ENCODE measurements around the gene SLC25A19.

DNA sequence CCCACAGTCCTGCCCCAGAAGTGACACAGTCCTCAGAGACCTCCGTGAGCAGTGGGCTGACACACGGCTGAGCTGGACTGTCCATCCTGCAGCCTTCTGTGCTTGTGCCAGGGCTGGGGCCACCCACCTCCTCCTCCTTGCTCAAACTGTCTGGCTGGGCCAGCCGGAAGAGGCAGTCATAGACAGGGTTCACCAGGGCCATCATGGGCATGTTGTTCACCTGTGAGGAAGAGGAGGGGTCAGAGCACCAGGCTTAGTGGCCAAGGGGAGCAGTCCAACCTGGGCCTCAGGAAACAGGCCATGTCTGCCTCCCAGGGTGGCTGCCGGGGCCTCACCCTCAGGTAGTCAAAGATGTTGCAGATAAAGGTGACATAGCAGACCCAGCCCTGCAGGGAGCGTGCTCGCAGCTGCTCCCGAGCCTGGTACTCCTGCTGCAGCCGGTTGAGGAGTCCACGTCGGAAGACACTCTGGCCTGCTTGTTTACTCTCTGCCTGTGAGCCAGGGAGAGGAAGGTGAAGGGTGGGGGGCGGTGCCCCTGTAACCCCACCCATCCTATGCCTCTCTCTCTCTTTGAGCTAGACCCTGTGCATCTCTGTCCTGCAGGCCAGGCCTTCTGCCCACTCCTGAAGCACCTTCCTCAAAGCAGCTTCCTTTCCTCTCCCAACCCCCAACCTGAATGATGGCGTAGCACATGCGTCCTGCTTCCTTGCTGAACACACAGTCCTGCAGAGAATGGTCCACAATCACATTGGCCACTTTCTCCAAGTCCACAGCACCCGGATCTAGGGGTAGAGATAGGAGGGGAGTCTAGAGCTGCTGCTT is 21.6 kb downstream of the SLC25A19 start:
- TF ChIP-seq, protein P1, sequence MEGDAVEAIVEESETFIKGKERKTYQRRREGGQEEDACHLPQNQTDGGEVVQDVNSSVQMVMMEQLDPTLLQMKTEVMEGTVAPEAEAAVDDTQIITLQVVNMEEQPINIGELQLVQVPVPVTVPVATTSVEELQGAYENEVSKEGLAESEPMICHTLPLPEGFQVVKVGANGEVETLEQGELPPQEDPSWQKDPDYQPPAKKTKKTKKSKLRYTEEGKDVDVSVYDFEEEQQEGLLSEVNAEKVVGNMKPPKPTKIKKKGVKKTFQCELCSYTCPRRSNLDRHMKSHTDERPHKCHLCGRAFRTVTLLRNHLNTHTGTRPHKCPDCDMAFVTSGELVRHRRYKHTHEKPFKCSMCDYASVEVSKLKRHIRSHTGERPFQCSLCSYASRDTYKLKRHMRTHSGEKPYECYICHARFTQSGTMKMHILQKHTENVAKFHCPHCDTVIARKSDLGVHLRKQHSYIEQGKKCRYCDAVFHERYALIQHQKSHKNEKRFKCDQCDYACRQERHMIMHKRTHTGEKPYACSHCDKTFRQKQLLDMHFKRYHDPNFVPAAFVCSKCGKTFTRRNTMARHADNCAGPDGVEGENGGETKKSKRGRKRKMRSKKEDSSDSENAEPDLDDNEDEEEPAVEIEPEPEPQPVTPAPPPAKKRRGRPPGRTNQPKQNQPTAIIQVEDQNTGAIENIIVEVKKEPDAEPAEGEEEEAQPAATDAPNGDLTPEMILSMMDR (IDR thresholded peaks at IDR 0.05), result no peak
- TF ChIP-seq POLR2A (IDR thresholded peaks at IDR 0.05), result no peak
